H1 (cell line): ENCODE measurements around the gene HMGXB3.

Experiments
- BRCA1 ChIP-seq: IDR thresholded peaks from 2 replicates; pipeline ENCODE4 v1.6.1; 2012; ENCODE audit warnings: low read depth, low read length, improper control_type of control experiment
- CTCF ChIP-seq, 3 experiments: IDR thresholded peaks; 1 replicate in 2 of 3; 2 replicates in 1 of 3; pipeline versions ENCODE4 v1.5.1 to v1.6.1; 2011; ENCODE audit warnings: low read length in 3 of 3, mild to moderate bottlenecking in 3 of 3, inconsistent platforms in 2 of 3, low read depth in 1 of 3, moderate library complexity in 1 of 3; ENCODE audit not compliant: insufficient read depth in 1 of 3; ENCODE audit errors: control extremely low read depth in 1 of 3
- GABPA ChIP-seq: IDR thresholded peaks from 2 replicates; pipeline ENCODE4 v1.6.1; 2011; ENCODE audit warnings: mild to moderate bottlenecking, low read length, moderate library complexity, borderline replicate concordance; ENCODE audit not compliant: insufficient read depth
- JUN ChIP-seq: IDR thresholded peaks from 2 replicates; pipeline ENCODE4 v1.6.1; 2011; ENCODE audit warnings: low read depth, mild to moderate bottlenecking, improper control_type of control experiment, low read length
- POLR2A ChIP-seq, 2 experiments: IDR thresholded peaks; 1 replicate in 1 of 2; 2 replicates in 1 of 2; pipeline ENCODE4 v1.6.1; 2011; ENCODE audit warnings: low read depth in 2 of 2, low read length in 2 of 2, mild to moderate bottlenecking in 2 of 2; ENCODE audit errors: control extremely low read depth in 1 of 2
- POLR2AphosphoS5 ChIP-seq: IDR thresholded peaks from 2 replicates; pipeline ENCODE4 v1.6.1; 2011; ENCODE audit warnings: low read depth, low read length
- RAD21 ChIP-seq, 2 experiments: IDR thresholded peaks in 1 of 2; conservative IDR thresholded peaks in 1 of 2; 2 replicates each; pipeline ENCODE4 v1.6.1; 2011; ENCODE audit warnings: low read depth in 2 of 2, low read length in 2 of 2, improper control_type of control experiment in 1 of 2, inconsistent platforms in 1 of 2, mild to moderate bottlenecking in 1 of 2, moderate library complexity in 1 of 2
- SIN3A ChIP-seq, 2 experiments: IDR thresholded peaks in 1 of 2; conservative IDR thresholded peaks in 1 of 2; 2 replicates each; pipeline ENCODE4 v1.6.1; 2011 to 2012; ENCODE audit warnings: low read length in 2 of 2, improper control_type of control experiment in 1 of 2, low read depth in 1 of 2, mild to moderate bottlenecking in 1 of 2
- SP4 ChIP-seq: IDR thresholded peaks from 2 replicates; pipeline ENCODE4 v1.6.1; 2012; ENCODE audit warnings: low read length, inconsistent platforms
- SRF ChIP-seq: IDR thresholded peaks from 2 replicates; pipeline ENCODE4 v1.6.1; 2011; ENCODE audit warnings: mild to moderate bottlenecking, low read depth, low read length, moderate library complexity
- TAF1 ChIP-seq: IDR thresholded peaks from 2 replicates; pipeline ENCODE4 v1.6.1; 2011; ENCODE audit warnings: mild to moderate bottlenecking, low read depth, low read length

- TF ChIP-seq JUN (no peak), SRF (no peak), CTCF (IDR thresholded peaks at IDR 0.05; ENCODE audit: control extremely low read depth in 1 of 3, insufficient read depth in 1 of 3, low read depth in 1 of 3, low read length in 3 of 3) (no peak), POLR2AphosphoS5 (no peak), RAD21 (IDR thresholded peaks at IDR 0.05 in 1 of 2, conservative IDR thresholded peaks at IDR 0.05 in 1 of 2; ENCODE audit: low read depth in 2 of 2, low read length in 2 of 2) (no peak), SIN3A (conservative IDR thresholded peaks at IDR 0.05 in 1 of 2, IDR thresholded peaks at IDR 0.05 in 1 of 2; ENCODE audit: low read depth in 1 of 2, low read length in 2 of 2) (no peak), GABPA (no peak), TAF1 (no peak), BRCA1 (no peak), SP4 (no peak), POLR2A (IDR thresholded peaks at IDR 0.05; ENCODE audit: control extremely low read depth in 1 of 2, low read depth in 2 of 2, low read length in 2 of 2) (no peak)
These were observed 67.5 kb downstream of the HMGXB3 start for GRCh38 chr5:150068071-150068470.
